Esophagus squamous epithelium (tissue), 5 donors: Measurements from ENCODE around the gene CCDC88C. TPM values are rescaled to one million over a fixed set of nuclear protein-coding genes. Genes with fewer than 3 reads are reported as not detected.
A peak's percentile ranks its signal among the peaks of the same experiment; 100 is the strongest.

ENCODE experiments used
- DNase-seq: peaks from one replicate; lab custom pipeline; 2025; lab: John Stamatoyannopoulos, UW
- H3K27ac ChIP-seq, 4 donors: fragments of 200-600 bp; sonication (generic); one replicate each; pipeline ENCODE4 v1.5.1; 2016 to 2019; ENCODE audit warnings: mild to moderate bottlenecking in 1 of 4
- H3K27me3 ChIP-seq, 4 donors: fragments of 200-600 bp; sonication (generic); 1 replicate in 3 of 4; 2 replicates in 1 of 4; pipeline versions ENCODE4 v1.5.1 to v1.6.0; 2017 to 2021; ENCODE audit warnings: antibody characterized with exemption in 1 of 4
- H3K36me3 ChIP-seq, 3 donors: fragments of 200-600 bp; sonication (generic); one replicate each; pipeline ENCODE4 v1.5.1; 2016 to 2019
- H3K4me1 ChIP-seq, 3 donors: fragments of 200-600 bp; sonication (generic); one replicate each; pipeline ENCODE4 v1.5.1; 2017 to 2019
- H3K4me3 ChIP-seq, 4 donors: fragments of 200-600 bp; sonication (generic); 1 replicate in 3 of 4; 2 replicates in 1 of 4; pipeline ENCODE4 v1.5.1; 2016 to 2019; ENCODE audit warnings: mild to moderate bottlenecking in 2 of 4, moderate library complexity in 1 of 4
- H3K9me3 ChIP-seq, 3 donors: fragments of 200-600 bp; sonication (generic); one replicate each; pipeline ENCODE4 v1.5.1; 2016 to 2019
- CTCF ChIP-seq, 6 experiments: fragments of 450-650 bp in 4 of 6; fragments of 200-600 bp in 2 of 6; sonication (generic) in 2 of 6; IDR thresholded peaks; one replicate each; pipeline ENCODE4 v1.5.1; 2016 to 2019; ENCODE audit warnings: antibody characterized with exemption in 6 of 6, mild to moderate bottlenecking in 4 of 6, moderate library complexity in 4 of 6
- POLR2A ChIP-seq, 4 donors: fragments of 450-650 bp; IDR thresholded peaks; one replicate each; pipeline ENCODE4 v1.6.1; 2017; ENCODE audit warnings: antibody characterized with exemption in 4 of 4, mild to moderate bottlenecking in 4 of 4, moderate library complexity in 3 of 4
- WGBS, 2 donors: methylation state at CpG; one replicate each; pipeline ENCODE4 v1.1.5; 2018; 5-methylcytosine and 5-hydroxymethylcytosine counted together
- intact Hi-C: fragments of 100-400 bp; cut with DNase I; formaldehyde crosslinking; loops from one replicate; pipeline ENCODE4 v1.15.0; 2022
- total RNA-seq, 4 donors: library from RNA; depleted of rRNA; stranded (reverse); fragments of >200 nt; gene quantifications; one replicate each; pipeline ENCODE4 v1.1.0, GENCODE V29; 2016
- donor health status: DM: yes; HTN: yes; CAD: no.

The CCDC88C gene
- total RNA-seq, 4 donors from 2014 or later = 23.2 to 31.5 (median 29.9) TPM

DNA sequence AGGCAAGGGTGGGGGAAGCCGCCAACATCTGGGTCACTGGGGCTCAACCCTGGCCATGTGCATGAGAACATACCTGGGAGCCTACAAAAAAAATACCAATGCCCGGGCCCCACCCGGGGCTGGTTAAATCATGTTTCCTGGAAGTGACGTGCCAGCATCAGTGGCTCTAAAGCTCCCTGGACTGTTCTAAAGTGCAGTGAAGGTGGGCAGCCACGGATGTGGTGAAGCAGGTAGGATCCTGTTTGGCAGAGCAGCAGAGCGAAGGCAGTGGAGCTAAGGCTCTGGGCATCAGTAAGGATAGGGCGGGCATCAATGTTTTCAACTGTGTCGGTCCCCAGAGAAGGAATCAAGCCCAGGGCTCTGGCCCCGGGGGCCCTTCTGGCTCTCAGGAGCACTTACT lies 172.6 kb downstream of the CCDC88C start:
- H3K27ac ChIP-seq = peak overlapping the region; percentile 55 to 85 (median 78)
- peak overlapping the region in 3 of 4 donors; percentile 32 to 58 (median 33) for H3K4me3 ChIP-seq
- no peaks in the 10 kb centered on the region for H3K27me3 ChIP-seq
- H3K9me3 ChIP-seq = no peaks in the 10 kb centered on the region
- DNase-seq = no peak
- H3K4me1 ChIP-seq = peaks cover 24 to 55% (median 45%) of the 10 kb centered on the region in 3 donors
- no peaks in the 10 kb centered on the region for H3K36me3 ChIP-seq
- TF ChIP-seq CTCF (IDR thresholded peaks at IDR 0.05) = no peak
- TF ChIP-seq POLR2A (IDR thresholded peaks at IDR 0.05) = no peak
- 30 to 32% methylated on average over 6 to 8 of the region's 9 CpGs for WGBS, 2 donors
- intact Hi-C loops = no loop called here

DNA sequence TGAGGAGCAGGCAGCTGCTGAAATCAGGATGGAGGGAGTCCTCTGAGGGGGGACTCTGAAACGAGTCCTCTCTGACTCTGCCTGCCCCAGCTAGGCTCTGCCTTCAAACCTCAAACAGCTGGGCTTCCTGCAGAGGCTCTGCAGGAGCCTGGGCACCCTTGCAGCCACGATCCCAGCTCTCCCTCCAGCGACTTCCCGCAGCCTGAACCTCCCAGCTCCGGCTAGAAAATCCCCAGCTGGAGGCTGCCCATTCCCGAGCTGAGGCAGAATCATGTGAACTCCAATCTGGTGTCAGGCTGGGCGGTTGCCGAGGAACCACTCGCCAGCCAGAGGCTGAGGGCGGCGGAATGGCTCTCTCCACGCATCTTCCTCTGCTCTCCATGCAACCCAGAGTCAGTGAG lies 173.1 kb downstream of the CCDC88C start, which contains the start of gene GPR68:
Gene GPR68, minus strand, starts transcription at position 204 of the 401 bp plus-strand sequence. CDS start 9,654 bp downstream, outside the sequence.
- peak within 1 kb of the TSS in 3 of 4 donors; percentile 32 to 58 (median 33) for H3K4me3 ChIP-seq
- H3K4me1 ChIP-seq = peaks cover 24 to 51% (median 45%) of the 10 kb centered on the region in 3 donors
- no peaks in the 10 kb centered on the region for H3K36me3 ChIP-seq
- intact Hi-C loops = no loop called here
- H3K27ac ChIP-seq = peak within 1 kb of the TSS; percentile 55 to 85 (median 78)
- no peak for TF ChIP-seq POLR2A (IDR thresholded peaks at IDR 0.05)
- no peak for TF ChIP-seq CTCF (IDR thresholded peaks at IDR 0.05)
- DNase-seq = no peak
- 0 to 20% methylated on average over 1 to 3 of the region's 12 CpGs for WGBS, 2 donors
- no peaks in the 10 kb centered on the region for H3K9me3 ChIP-seq
- no peaks in the 10 kb centered on the region for H3K27me3 ChIP-seq

DNA sequence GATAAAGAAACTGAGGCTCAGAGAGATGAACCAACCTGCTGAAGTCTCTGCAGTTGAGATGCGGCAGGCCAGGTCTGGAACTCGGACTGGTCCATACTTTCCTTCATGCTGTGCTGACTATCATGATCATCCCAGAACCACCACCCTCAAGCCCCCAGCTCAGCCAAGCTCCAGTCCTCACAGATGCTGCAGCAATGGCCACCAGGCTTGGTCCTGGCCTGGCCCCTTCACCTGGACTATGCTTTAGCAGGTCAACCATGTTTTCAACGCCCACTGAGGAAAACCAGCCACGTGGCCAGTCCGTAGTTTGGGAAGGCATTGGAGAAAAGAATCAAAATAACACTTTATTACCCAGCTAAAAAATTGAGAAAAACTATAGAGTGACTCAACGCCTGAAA lies 174.5 kb downstream of the CCDC88C start:
- WGBS, 2 donors = 40 to 48% methylated on average over 6 of the region's 6 CpGs
- peak overlapping the region; percentile 55 to 85 (median 78) for H3K27ac ChIP-seq
- H3K9me3 ChIP-seq = no peaks in the 10 kb centered on the region
- intact Hi-C loops = no loop called here
- no peaks in the 10 kb centered on the region for H3K36me3 ChIP-seq
- peak overlapping the region in 3 of 4 donors; percentile 8 to 58 (median 33) for H3K4me3 ChIP-seq
- H3K4me1 ChIP-seq = peaks cover 24 to 63% (median 53%) of the 10 kb centered on the region in 3 donors
- no peak for DNase-seq
- no peak for TF ChIP-seq CTCF (IDR thresholded peaks at IDR 0.05)
- TF ChIP-seq POLR2A (IDR thresholded peaks at IDR 0.05) = no peak
- H3K27me3 ChIP-seq = no peaks in the 10 kb centered on the region

GRCh38 chr14:91242635-91243034 lies 175.0 kb downstream of the CCDC88C start:
- no peaks in the 10 kb centered on the region for H3K9me3 ChIP-seq
- H3K36me3 ChIP-seq = no peaks in the 10 kb centered on the region
- no peak for TF ChIP-seq CTCF (IDR thresholded peaks at IDR 0.05)
- no peak for TF ChIP-seq POLR2A (IDR thresholded peaks at IDR 0.05)
- H3K27ac ChIP-seq = peak overlapping the region; percentile 55 to 85 (median 78)
- DNase-seq = no peak
- H3K4me3 ChIP-seq = peak overlapping the region in 3 of 4 donors; percentile 8 to 58 (median 33)
- H3K4me1 ChIP-seq = peaks cover 24 to 66% (median 53%) of the 10 kb centered on the region in 3 donors
- intact Hi-C loops = no loop called here
- WGBS, 2 donors = 51 to 78% methylated on average over 4 of the region's 4 CpGs
- H3K27me3 ChIP-seq = no peaks in the 10 kb centered on the region

DNA sequence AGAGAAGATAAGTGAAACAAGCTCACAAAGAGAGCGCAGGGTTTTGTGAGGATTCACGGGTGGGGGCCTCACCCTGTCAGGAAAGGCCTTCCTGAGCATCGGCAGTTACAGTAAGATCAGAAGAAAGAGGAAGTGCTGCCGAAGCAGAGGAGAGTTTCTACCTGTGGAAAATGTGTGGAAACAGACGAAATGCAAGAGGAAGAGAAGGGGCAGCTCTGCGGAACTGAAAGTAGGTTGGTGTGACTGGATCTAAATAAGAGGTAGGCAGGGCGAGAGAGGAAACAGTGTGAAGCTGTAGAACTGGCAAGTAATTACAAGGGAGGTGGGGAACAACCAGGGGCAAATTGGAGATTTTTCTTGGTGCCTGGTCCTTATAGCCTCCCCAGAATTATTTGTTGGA lies 175.8 kb downstream of the CCDC88C start:
- no peaks in the 10 kb centered on the region for H3K27me3 ChIP-seq
- 40 to 58% methylated on average over 7 of the region's 7 CpGs for whole genome bisulfite sequencing, 2 donors
- peaks cover 24 to 68% (median 53%) of the 10 kb centered on the region in 3 donors for H3K4me1 ChIP-seq
- no peak for TF ChIP-seq CTCF (IDR thresholded peaks at IDR 0.05)
- peak in 1 of 4 donors; percentile 23 for TF ChIP-seq POLR2A (IDR thresholded peaks at IDR 0.05)
- peak overlapping the region; percentile 33 to 85 (median 69) for H3K27ac ChIP-seq
- DNase-seq = no peak
- H3K36me3 ChIP-seq = no peaks in the 10 kb centered on the region
- no peaks in the 10 kb centered on the region for H3K9me3 ChIP-seq
- H3K4me3 ChIP-seq = peak overlapping the region in 3 of 4 donors; percentile 8 to 58 (median 33)
- intact Hi-C loops = no loop called here
